ENCODE results near the gene VPS54.

The VPS54 gene

DNA sequence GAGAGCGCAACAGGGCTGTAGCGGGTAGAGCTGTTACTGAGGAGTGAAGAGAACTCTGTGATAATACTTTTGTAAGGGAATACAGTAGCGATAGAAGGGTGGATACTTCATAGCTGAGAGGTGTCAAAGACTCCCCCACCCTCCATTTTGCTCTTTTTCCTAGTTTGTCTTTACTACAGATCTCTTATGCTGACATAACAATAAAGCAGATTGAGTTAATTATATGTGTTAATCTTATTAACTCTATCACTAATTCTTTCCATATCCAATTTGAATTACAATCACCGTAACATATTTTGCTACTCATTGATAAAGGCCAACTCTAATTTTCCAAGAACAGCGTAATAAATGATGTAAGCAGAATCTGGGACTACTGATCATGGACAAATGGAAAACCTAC lies 120.4 kb downstream of the VPS54 start:
- no peak for DNase-seq (ENCODE audit: low read depth)

DNA sequence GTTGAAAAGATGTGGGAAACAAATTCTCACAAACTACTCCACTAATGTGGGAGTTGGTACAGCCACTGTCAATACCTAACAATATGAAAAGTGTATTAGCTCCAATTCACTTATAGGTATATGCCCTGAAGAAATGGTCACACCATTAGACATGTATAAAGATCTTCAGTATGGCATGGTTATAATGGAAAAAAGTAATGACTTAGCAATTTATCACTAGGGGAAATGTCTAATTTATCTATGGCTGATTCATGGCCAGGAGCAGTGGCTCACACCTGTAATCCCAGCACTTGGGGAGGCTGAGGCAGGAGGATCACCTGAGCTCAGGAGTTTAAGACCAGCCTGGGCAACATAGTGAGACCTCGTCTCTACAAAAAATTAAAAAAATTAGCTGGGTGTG lies 125.1 kb downstream of the VPS54 start:
- no peak for DNase-seq (ENCODE audit: low read depth)

DNA sequence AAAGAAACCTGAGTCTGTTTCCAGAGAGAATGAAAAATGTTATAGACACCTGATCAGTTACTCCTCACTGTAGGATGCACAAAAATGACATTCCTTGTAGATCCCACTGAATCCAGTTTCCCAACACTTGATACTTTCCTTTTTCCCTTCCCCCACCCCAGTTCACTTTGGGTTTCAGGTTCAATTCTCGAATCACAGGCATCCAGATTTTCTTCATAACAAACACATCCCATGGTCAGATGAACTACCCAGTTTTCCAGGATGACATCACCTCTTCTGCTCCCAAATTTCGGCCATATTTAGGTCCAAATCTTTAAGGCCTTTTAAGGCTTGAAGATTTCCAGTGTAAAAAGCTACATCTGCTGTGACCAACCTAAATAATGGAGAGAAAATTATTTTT lies 126.1 kb downstream of the VPS54 start:
- no peak for DNase-seq (ENCODE audit: low read depth)

DNA sequence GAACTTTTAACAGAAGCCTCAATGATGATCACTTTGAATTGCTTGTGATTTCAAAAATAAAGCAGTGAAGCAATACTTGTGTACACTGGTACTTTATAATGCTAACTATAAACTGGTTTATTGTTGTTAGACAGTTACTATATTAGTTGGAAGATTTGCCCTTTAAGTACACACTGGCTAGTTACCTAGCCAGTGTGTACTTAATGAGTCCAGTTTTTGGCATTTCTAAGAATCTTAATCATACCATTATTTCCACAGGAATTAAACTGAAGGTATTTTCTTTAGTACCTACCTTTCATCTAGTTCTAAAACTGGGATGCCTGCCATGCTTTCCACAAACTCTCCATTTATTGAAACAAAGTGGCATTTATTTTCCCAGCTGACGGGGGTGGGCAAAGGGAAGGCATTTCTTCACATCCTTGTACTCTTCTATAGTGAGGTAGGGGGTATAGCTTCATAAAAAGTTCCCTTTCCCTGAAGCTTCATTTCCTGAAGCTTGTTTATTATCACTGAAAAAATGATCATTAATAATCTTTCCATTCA lies 127.7 kb downstream of the VPS54 start:
- DNase-seq (ENCODE audit: low read depth) = no peak

DNA sequence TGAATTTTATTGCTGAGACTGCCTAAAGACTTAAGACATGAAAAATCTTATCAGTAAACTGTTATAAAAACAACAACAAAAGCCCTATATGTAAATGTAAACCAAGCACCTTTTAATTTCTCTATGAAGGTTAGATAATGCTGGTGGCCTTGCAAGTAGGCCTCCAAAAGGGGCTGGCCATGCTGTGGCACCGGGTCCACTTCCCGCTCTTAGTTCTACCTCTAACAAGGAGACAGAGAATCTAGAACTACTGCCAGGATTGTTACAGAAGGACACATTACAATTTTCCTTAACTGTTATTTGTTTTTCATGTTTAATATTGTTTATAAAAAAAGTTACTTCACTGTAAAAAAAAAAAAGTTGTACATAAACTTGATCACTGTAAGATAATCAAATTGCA lies 128.6 kb downstream of the VPS54 start:
- DNase-seq (ENCODE audit: low read depth) = no peak

DNA sequence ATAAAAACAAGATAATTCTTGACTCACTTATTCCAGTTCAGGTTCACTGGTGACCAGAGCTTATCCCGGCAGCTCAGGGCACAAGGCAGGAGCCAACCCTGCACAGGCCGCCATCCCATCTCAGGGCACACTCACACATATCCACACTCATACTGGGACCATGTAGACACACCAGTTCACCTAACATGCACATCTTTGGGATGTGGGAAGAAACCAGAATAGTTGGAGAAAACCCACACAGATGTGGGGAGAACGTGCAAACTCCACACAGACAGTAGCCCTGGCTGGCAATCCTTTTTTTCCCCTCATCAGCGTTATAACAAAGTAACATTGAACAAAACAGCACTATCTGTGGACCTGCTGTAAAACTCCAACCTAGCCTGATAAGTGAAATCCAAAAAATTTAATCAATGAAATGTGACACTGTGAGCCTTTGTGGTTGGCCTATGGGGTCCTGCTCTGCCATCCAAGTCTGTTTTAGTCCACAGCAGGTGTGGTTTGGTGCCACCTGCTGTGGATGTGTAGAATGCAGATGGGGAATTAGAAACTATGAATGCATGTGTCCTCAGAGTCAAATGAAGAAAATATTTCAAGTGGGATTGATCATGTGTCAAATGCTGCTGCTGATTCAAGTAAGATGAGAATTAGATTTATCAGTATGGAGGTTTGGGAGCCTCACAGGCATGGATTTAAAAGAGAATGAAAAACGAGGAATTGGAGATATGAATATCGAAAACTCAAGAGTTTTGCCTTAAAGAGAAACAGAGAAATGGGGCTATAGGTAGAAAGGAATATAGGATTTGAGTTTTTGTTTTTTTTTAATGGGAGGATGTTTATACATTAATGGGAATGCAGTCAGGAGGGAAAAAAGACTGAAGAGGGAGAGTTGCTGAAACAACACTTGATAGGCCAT lies 130.5 kb downstream of the VPS54 start:
- no peak for DNase-seq (ENCODE audit: low read depth)

DNA sequence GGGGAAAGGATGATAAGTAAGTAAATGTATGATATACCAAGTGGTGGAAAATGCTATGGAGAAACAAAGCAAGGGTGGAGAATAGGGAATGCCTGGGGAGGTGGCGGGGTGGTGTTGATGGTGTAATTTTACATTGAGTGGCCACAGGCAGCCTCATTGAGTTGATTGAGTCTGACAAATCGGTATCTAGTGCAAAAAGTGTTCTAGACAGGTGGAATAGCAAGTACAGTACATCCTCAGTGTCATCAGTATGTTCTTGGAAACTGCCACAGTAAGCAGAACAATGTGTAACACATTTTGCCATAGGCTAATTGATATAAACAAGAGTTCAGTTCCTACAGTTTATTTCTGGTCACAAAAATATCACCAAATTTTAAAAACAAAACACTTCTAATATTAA lies 131.2 kb downstream of the VPS54 start:
- no peak for DNase-seq (ENCODE audit: low read depth)

DNA sequence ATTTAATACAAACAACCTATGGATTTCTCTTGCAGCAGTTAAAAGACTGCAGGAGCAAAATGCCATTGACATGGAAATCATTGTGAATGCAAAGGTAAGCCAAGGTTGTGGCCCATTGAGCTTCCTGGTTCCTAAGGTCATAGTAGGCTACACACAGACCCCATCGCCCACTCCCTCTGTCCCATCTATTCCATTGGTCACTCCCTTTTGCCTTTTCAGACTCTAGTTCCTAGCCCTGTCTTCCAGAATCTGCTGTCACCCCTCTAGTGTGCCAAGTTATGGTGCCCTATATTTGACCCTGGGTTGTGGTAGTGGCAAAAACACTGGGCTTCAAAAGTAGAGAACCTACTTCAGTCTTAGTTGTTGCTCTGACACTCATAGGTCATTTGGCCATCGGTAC lies 132.8 kb downstream of the VPS54 start:
- no peak for DNase-seq (ENCODE audit: low read depth)

DNA sequence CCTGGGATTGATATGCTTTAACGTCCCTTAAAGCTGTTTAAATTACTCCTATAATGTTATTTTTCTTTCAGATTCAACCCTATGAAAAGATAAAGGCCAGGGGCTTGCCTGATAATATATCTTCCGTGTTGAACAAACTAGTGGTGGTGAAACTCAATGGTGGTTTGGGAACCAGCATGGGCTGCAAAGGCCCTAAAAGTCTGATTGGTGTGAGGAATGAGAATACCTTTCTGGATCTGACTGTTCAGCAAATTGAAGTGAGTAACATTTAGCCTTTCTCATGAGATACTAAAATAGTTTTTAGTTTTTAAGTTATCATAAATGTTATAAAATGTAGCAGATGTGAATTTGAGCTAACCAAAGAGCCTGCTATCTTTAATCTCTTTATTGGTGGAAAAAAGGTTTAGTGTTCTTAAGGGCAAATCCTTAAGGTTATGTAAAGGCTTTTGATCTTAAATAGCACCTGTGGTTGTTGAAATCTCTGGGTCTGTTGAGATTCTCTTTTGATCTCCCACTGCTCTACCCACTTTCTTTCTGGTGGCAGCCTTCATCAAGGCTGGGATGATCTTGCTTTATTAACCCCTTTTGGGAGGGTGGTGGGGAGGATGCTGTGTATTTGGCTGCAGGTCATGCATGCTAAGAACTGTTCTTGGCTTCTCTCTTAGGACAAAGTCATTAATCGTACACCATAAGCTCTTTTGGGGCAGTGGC lies 136.7 kb downstream of the VPS54 start:
- no peak for DNase-seq (ENCODE audit: low read depth)

DNA sequence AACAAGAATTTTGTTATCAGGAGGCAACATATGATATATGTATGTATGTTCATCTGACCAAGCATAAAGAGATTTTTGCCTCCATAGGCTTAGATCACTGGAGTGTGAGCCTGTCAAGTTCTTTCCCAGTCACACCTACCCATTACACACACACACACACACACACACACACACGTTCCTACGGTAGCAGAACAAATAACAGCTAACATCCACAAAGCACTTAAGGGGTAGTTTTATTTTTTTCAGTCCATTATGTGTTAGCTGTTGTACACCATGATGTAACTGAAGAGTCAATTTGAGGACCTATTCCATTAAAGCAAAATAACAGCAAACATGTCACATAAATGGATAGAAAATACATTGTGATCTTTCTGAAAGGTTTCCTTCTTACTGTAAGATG lies 138.0 kb downstream of the VPS54 start:
- DNase-seq (ENCODE audit: low read depth) = no peak

DNA sequence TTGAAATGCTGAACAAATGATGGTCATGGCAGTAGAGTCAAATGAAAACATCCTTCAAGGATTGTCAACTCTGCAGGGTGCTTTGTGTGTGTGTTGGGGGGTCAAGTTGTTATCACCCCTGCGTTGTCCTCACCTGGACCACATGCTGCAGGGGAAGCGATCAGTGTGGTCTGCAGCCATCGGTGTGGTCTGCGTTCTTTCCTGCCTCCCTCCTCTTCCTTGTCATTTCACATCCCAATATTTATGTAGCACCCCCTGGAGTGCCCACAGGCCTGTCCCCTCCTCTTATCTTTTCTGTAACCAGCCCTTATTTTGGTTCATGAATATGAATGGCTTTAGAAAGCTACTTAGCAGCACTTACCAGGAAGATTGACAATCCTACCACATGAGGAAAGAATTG lies 138.6 kb downstream of the VPS54 start:
- no peak for DNase-seq (ENCODE audit: low read depth)

DNA sequence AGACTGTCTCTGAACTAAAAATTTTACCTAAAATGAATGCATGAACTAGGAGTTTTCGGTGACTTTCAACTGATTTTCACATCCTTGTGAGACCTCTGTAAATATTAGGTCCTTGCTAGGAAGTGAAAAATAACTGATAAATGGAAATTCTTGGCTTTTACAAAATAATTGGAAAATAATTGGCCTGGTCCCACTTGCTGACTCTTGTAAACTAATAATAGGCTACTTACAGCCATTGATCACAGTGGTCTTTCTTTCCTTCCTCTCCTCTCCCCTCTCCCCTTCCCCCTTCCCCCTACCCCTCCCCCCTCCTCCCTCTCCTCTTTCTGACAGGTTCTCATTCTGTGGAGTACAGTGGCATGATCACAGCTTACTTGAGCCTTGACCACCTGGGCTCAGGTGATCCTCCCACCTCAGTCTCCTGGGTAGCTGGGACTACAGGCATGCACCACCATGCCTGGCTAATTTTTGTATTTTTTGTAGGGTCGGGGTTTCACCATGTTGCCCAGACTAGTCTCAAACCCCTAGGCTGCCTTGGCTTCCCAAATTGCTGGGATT lies 139.3 kb downstream of the VPS54 start:
- no peak for DNase-seq (ENCODE audit: low read depth)

DNA sequence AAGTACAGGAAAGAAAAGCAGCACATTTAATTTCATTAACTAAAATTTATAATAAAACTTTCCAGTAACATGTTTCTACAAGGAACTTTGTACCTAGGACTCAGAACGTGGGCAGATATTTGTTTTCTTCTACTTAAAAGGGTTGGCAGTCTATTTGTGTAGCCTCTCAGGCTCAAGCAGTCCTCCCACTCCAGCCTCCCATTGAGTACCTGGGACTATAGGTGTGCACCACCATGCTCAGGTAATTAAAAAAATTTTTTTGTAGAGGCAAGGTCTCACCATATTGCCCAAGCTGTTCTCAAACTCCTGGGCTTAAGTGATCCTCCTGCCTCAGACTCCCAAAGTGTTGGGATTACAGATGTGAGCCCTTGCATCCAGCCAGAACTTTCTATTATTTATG lies 140.7 kb downstream of the VPS54 start:
- DNase-seq (ENCODE audit: low read depth) = no peak

DNA sequence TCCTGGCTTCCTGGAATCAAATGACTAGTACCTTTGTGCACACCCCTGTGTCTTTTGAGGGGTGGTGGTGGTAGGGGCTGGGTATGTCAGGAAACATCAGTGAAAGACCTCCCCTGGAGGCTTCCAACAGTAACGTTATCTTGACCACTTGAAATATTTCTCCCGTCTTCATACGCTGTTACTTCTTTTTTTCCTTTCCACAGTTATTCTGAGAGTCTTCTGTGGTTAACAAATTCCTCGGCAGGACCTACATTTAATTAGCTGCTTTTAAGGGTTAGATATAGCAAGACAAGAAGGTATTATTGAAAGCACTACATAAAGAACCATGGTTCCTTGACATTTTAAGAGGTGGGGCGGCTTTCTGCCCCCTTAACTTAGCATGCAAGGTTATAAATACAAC lies 142.9 kb downstream of the VPS54 start:
- no peak for DNase-seq (ENCODE audit: low read depth)

DNA sequence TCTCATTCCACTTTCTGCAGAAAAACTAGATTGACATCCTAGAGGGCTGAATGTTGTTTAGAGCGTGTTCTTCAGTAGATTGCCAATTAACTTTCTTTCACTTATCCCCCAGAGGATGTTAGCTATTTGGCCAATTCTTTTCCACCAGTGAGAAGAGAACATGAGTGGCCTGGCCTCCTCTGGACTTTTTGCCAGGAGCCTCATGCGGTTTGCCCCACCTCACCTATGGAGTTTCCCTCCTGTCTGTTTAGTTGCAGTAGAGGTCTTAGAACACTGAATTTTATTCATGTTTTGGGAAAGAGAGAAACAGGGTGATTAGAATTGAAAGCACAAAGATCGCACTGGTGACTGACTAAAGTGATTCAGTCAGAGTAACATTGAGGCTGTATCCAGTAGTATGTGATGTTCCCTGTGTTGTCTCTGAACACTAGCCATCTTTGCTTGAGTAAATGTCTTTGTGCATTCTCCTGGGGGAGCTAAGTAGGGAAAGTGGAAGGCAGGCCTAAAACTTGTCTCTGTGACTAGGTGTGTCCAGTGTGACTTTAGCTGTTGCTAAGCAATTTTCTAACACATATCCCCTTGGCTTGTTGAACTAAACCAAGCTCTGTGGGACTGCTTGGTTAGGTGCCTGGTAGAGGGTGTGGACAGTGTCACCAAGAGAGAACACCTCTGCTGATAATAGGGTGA lies 143.5 kb downstream of the VPS54 start:
- no peak for DNase-seq (ENCODE audit: low read depth)

DNA sequence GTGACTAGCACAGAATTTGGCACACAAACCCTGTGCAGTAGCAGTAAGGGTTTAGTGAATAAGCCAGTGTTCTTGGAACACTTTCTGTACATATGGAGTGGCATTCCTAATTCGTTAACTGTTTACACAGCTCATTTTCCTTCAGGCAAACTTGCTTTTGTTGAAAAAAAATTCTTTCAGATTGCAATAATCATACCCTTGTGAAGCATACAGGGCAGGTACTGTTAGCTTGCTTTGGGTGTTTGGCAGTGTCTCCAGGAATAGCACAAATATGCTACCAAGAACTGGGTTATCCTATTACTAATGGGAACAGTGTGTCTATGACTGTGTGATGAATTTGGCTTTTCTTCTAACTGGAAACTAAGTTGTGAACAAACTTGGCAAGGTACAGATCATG lies 144.1 kb downstream of the VPS54 start:
- DNase-seq (ENCODE audit: low read depth) = no peak

DNA sequence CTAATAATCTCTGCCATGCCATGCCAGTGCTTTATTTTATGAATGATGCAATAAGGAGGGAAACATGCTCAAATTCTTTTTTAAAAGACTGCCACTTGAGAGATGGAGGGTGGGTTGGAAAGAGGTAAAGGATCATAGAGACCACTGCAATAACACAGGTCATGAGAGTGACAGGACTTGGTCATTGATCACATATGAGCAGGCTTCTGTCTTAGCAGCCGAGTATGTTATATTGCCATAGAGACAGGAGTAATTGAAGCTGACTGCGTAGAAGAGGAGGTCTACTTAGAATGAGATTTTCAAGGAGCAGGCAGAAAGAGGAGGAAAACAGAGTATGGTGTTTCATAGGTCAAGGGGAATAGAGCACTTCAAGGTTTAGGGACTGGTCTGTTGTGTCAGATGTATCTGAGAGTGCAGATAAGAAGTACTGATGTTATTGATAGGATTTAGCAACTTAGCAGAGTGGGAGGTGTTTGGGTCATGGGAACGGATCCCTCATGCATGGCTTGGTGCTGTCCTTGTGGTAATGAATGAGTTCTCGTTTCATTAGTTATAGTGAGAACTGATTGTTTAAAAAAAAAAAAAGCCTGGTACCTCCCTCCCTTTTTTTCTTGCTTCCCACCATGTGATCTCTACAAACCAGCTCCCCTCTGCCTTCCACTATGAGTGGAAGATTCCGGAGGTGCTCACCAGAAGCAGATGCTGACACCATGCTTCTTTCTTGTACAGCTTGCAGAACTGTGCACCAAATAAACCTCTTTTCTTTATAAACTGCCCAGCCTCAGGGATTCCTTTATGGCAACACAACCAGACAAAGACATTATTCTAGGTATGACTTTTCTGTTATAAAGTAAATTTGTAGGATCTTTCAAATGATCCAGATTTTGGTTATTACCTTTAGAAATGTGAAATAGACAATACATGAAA lies 144.8 kb downstream of the VPS54 start:
- no peak for DNase-seq (ENCODE audit: low read depth)

DNA sequence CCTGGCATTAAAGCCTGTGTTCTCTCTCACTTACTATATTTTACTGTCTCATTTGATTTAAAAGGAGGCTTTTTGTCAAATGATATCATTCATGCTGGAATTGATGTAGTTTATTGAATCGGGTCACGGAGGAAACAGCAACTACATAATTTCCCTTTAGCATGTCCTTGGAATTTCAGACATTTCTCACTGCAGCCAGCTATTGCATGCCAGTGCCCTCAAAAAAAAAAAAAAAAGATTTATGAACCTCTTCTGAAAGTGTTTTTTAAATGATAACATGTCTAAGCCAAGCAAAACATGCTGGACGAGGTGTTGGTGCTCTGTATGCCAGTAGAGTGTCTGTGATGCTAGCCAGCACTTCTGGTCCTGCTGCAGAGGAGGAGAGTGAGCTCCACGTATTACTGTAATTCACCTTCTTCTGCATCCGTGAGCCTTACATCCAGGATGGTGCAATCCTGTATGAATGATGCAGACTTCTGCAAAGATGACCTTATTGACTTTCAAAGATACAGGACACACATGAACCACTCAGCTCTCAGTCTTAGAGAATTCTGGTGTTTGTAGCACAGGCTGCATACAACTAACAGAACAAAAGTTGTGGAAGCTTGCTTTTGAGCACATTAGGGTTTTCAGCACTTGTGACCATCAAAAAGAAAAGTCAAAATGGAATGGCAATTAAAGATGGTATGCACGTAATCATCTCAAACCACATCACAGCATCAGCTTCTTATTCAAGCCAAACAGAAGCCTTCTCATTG lies 146.5 kb downstream of the VPS54 start:
- no peak for DNase-seq (ENCODE audit: low read depth)

DNA sequence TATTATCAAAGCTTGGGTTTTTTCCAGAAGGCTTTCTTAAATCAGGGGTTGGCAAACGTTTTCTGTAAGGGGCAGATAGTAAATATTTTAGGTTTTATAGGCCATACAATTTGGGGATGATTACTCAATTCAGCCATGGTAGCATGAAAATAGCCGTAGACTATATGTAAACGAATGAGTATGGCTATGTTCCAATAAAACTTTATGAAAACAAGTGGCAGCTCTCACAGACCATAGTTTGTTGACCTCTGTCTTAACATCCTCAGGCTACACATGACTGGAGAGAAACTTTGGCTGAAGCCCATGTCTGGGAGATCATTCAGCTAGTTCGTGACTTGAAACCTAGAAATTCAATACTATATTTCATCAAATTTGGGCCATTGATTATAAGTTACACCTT lies 147.4 kb downstream of the VPS54 start:
- no peak for DNase-seq (ENCODE audit: low read depth)

DNA sequence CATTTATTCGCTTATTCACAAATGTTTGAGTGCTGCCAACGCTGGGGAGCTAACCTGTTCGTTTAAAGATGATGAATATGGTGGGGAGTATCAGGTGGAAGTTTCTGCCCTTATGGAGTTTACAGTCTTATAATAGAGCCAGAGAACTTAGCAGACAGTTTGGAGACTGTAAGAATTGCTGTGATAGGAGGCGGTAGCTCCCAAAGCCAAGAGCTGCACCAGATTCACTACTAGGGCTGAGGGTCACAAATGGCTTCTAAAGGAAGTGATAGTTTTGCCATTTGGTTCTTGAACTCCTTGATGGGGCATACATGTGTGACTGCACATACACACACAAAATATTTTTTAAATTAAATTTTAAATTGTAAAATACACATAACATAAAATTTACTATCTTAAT lies 148.5 kb downstream of the VPS54 start:
- DNase-seq (ENCODE audit: low read depth) = no peak
